Posterior cingulate gyrus (tissue), 11 donors: ENCODE data around the gene F13A1.

Experiments
- DNase-seq, 10 donors: peaks; one replicate each; pipeline versions ENCODE4 v3.0.0 to v3.0.0-alpha.2; 2020 to 2021; ENCODE audit warnings: mixed read lengths in 3 of 10
- intact Hi-C: fragments of 100-400 bp; cut with DNase I; formaldehyde crosslinking; loops from one replicate; pipeline ENCODE4 v1.15.1; 2023

The F13A1 gene

GRCh38 chr6:6123803-6124202 lies 196.7 kb downstream of the F13A1 start:
- intact Hi-C loops = no loop called here
- DNase-seq = no peak

GRCh38 chr6:6121943-6122342 lies 198.5 kb downstream of the F13A1 start:
- intact Hi-C loops = no loop called here
- DNase-seq = no peak

GRCh38 chr6:6105472-6106036 lies 214.9 kb downstream of the F13A1 start:
- intact Hi-C loops = no loop called here
- no peak for DNase-seq
